Measurements from ENCODE around the gene EML1.

DNA sequence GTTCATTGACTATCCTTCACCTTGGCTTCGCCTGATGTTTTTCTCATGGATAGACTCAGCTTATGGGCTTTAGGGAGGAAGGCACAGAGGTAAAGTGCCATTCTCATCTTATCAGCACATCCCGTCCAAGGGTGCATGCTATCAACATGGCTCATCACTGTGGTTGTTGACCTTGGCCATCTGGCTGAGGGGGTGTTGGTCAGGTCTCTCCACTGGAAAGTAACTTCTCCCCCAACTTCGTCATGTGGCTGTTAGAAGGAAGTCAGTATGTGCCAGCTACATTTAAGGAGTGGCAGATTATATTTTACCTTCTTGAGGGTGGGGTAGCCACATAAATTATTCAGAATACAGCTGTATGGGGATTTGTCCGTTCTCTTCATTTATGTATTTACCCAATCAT is 68.9 kb downstream of the EML1 start:
- TF ChIP-seq CTCF (IDR thresholded peaks at IDR 0.05), result no peak
- no peak for TF ChIP-seq EP300 (IDR thresholded peaks at IDR 0.05)
- TF ChIP-seq POLR2AphosphoS5 (IDR thresholded peaks at IDR 0.05), result no peak
- TF ChIP-seq POLR2A (IDR thresholded peaks at IDR 0.05), result no peak
